ENCODE results near the gene GIPC2. TPM values are rescaled to one million over a fixed set of nuclear protein-coding genes. Genes with fewer than 3 reads are reported as not detected.

GIPC2 gene
- total RNA-seq, 4 donors from 2014 or later, result 14.2 to 40.1 (median 24.1) TPM

DNA sequence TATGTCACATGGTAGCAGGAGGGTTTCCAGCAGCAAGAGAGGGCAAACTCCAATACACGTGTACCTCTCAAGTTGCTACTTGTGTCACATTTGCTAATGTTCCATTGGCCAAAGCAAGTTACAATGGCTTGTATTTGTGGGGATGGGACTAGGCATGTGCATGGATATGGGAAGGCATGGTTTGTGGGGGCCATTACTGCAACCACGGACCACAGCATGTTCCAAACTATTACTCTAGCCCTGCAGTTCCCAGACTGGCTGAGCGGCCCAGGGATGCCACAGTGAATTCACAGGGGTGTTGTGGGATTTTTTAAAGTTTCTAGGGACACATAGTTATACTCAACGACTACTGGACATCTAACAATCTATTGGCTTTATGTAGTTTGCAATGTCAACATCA is 133.1 kb downstream of the GIPC2 start:
- no peak overlapping the region for H3K27ac ChIP-seq
- intact Hi-C loops (cut with DNase I; ENCODE audit: low total_unique reads) (no loop called here), in situ Hi-C loops (cut with MboI; ENCODE audit: low pct_ligation_motif_present in 1 of 4, low pct_unique_long_range_greater_than_20kb in 1 of 4, low sequenced_read_pairs in 3 of 4) (no loop called here)
- no peaks in the 10 kb centered on the region for H3K9me3 ChIP-seq
- no peak for DNase-seq
- peaks cover 0 to 21% (median 10%) of the 10 kb centered on the region in 4 donors for H3K4me1 ChIP-seq
- H3K36me3 ChIP-seq, result no peaks in the 10 kb centered on the region
- H3K4me3 ChIP-seq, result no peak overlapping the region
- 80 to 83% methylated on average over 1 to 4 of the region's 4 CpGs for WGBS, 2 donors (ENCODE audit: low coverage in 1 of 2)
- no peak for TF ChIP-seq POLR2AphosphoS5 (IDR thresholded peaks at IDR 0.05)
- TF ChIP-seq, protein P1, sequence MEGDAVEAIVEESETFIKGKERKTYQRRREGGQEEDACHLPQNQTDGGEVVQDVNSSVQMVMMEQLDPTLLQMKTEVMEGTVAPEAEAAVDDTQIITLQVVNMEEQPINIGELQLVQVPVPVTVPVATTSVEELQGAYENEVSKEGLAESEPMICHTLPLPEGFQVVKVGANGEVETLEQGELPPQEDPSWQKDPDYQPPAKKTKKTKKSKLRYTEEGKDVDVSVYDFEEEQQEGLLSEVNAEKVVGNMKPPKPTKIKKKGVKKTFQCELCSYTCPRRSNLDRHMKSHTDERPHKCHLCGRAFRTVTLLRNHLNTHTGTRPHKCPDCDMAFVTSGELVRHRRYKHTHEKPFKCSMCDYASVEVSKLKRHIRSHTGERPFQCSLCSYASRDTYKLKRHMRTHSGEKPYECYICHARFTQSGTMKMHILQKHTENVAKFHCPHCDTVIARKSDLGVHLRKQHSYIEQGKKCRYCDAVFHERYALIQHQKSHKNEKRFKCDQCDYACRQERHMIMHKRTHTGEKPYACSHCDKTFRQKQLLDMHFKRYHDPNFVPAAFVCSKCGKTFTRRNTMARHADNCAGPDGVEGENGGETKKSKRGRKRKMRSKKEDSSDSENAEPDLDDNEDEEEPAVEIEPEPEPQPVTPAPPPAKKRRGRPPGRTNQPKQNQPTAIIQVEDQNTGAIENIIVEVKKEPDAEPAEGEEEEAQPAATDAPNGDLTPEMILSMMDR (IDR thresholded peaks at IDR 0.05), result no peak
- no peaks in the 10 kb centered on the region for H3K27me3 ChIP-seq

GRCh38 chr1:78184460-78185072 is 138.8 kb downstream of the GIPC2 start:
- intact Hi-C loops (cut with DNase I; ENCODE audit: low total_unique reads) (no loop called here), in situ Hi-C loops (cut with MboI; ENCODE audit: low pct_ligation_motif_present in 1 of 4, low pct_unique_long_range_greater_than_20kb in 1 of 4, low sequenced_read_pairs in 3 of 4) (no loop called here)
- Histone ChIP-seq H3K27me3 (no peaks in the 10 kb centered on the region), H3K4me1 (no peaks in the 10 kb centered on the region), H3K4me3 (no peak overlapping the region), H3K9me3 (no peaks in the 10 kb centered on the region), H3K27ac (no peak overlapping the region), H3K36me3 (no peaks in the 10 kb centered on the region)
- no peak for DNase-seq
- 70 to 80% methylated on average over 1 to 3 of the region's 3 CpGs for WGBS, 2 donors (ENCODE audit: low coverage in 1 of 2)
- no peak for TF ChIP-seq POLR2A (IDR thresholded peaks at IDR 0.05)
- TF ChIP-seq POLR2AphosphoS5 (IDR thresholded peaks at IDR 0.05), result no peak

Small RNAs within 50 kb of the gene (small RNA-seq; reads per million reads assigned to genes)
- 0 reads per million in 4 donors for gene AC103591.3
- gene RNA5SP22, result 0 to 0.12 (median 0) reads per million in 4 donors
- 0 reads per million in 4 donors for gene RNU6-1102P

Other genes starting within 250 kb of the GIPC2 start
- gene NEXN, start 157.3 kb upstream of the GIPC2 start, total RNA-seq, result 10 to 100 TPM in 3 of 4 donors, 1 to 10 TPM in 1; 9.7 to 32.2 (median 17.0) TPM
- 100 to 1,000 TPM in 2 of 4 donors, 10 to 100 TPM in 2; 81.8 to 176 (median 101) TPM for gene FUBP1, start 66.9 kb upstream of the GIPC2 start, total RNA-seq
- gene DNAJB4, start 41.0 kb upstream of the GIPC2 start, total RNA-seq, result 10 to 100 TPM in 2 of 4 donors, 1 to 10 TPM in 2; 4.0 to 30.2 (median 16.9) TPM